Measurements from ENCODE around the gene CACNA1C. TPM values are rescaled to one million over a fixed set of nuclear protein-coding genes. Genes with fewer than 3 reads are reported as not detected.

CACNA1C gene
- total and polyA plus RNA-seq, 10 of the 15 experiments (the other 5 are each of a cell fraction or from before 2014, with no cell fraction given) = under 0.01 to 0.15 (median 0.09) TPM; not detected in 5

GRCh38 chr12:2540535-2540941 is 487.8 kb downstream of the CACNA1C start:
- Histone ChIP-seq H2AFZ (ENCODE audit: control insufficient read depth, low read depth, low read length) (no peak overlapping the region), H3K4me1 (ENCODE audit: control insufficient read depth, insufficient read depth, low read length) (peaks cover 6% of the 10 kb centered on the region; the same call in 1 of the 2 replicates), H4K20me1 (ENCODE audit: control insufficient read depth, insufficient read depth) (no peaks in the 10 kb centered on the region), H3K4me3 (no peak overlapping the region), H3K27ac (ENCODE audit: control insufficient read depth, insufficient read depth) (no peak overlapping the region), H3K27me3 (replicated peaks in 1 of 2; ENCODE audit: control insufficient read depth in 2 of 2, insufficient read depth in 2 of 2, low read length in 1 of 2) (no peaks in the 10 kb centered on the region; a peak in 1 of 4 replicates), H3K9ac (ENCODE audit: control insufficient read depth, insufficient read depth, low read length) (no peak overlapping the region), H3K4me2 (ENCODE audit: control insufficient read depth, insufficient read depth) (no peak overlapping the region), H3K79me2 (ENCODE audit: control insufficient read depth, insufficient read depth, low read length) (no peaks in the 10 kb centered on the region), H3K36me3 (ENCODE audit: control insufficient read depth in 2 of 2, insufficient read depth in 2 of 2, low read length in 1 of 2) (no peaks in the 10 kb centered on the region), H3K9me3 (replicated peaks; ENCODE audit: control insufficient read depth, insufficient read depth, low read length) (no peaks in the 10 kb centered on the region)
- 19% methylated on average over 13 of the region's 13 CpGs for WGBS (ENCODE audit: insufficient coverage, insufficient replicate concordance, low lambda C conversion rate, missing lambda C conversion rate)
- FAIRE-seq (no peak), ATAC-seq (no peak), DNase-seq (ENCODE audit: low read depth, low spot score) (no peak)
- no peak for TF ChIP-seq ZBTB40 (IDR thresholded peaks at IDR 0.05; ENCODE audit: borderline replicate concordance)
- TF ChIP-seq IKZF1 (conservative IDR thresholded peaks at IDR 0.05) = no peak
- no peak for TF ChIP-seq NFYB (IDR thresholded peaks at IDR 0.05; ENCODE audit: insufficient read depth, low read depth, low read length)
- no peak for TF ChIP-seq NRF1 (conservative IDR thresholded peaks at IDR 0.05; ENCODE audit: low read depth, low read length)
- TF ChIP-seq PKNOX1 (IDR thresholded peaks at IDR 0.05) = 0 out of 2 replicates have a peak, but pooled peaks have one; percentile 11
- no peak for TF ChIP-seq YY1 (IDR thresholded peaks at IDR 0.05; ENCODE audit: low read depth, low read length)
- in situ Hi-C loops (cut with MboI) (no loop called here), intact Hi-C loops (cut with micrococcal nuclease; ENCODE audit: unreplicated experiment) (no loop called here)
- no TSS peak for BruUV-seq (replicated peaks)
- ChIA-PET CTCF (no interaction called here), RAD21 (ENCODE audit: unreplicated experiment) (no interaction called here), SMC1A (ENCODE audit: uncharacterized antibody, unreplicated experiment) (no interaction called here), POLR2A (no interaction called here)

Measured in GM12878 (cell line).